Trophoblast cell (in vitro differentiated cells and primary cell): Measurements from ENCODE around the gene CTIF.

ENCODE experiments used
- DNase-seq, 2 donors: peaks; one replicate each; pipeline ENCODE4 v3.0.0-alpha.2; 2016
- H2AFZ ChIP-seq: 2 replicates; pipeline ENCODE4 v1.6.1; 2013; ENCODE audit warnings: low read length, moderate library complexity, mild to moderate bottlenecking; ENCODE audit not compliant: insufficient read depth, poor library complexity
- H2AK5ac ChIP-seq: 2 replicates; pipeline ENCODE4 v1.6.1; 2013; ENCODE audit warnings: mild to moderate bottlenecking, low read length
- H2BK120ac ChIP-seq: 2 replicates; pipeline ENCODE4 v1.6.1; 2013; ENCODE audit warnings: low read length, mild to moderate bottlenecking, moderate library complexity; ENCODE audit not compliant: insufficient read depth, poor library complexity
- H2BK12ac ChIP-seq: 2 replicates; pipeline ENCODE4 v1.6.1; 2013; ENCODE audit warnings: mild to moderate bottlenecking, low read length, moderate library complexity
- H2BK5ac ChIP-seq: 2 replicates; pipeline ENCODE4 v1.6.1; 2013; ENCODE audit warnings: low read length, low read depth, moderate library complexity, mild to moderate bottlenecking; ENCODE audit not compliant: poor library complexity
- H3K14ac ChIP-seq: 2 replicates; pipeline ENCODE4 v1.6.1; 2013; ENCODE audit warnings: mild to moderate bottlenecking, low read length
- H3K18ac ChIP-seq: 2 replicates; pipeline ENCODE4 v1.6.1; 2013; ENCODE audit warnings: mild to moderate bottlenecking, low read length
- H3K23ac ChIP-seq: 2 replicates; pipeline ENCODE4 v1.6.1; 2013; ENCODE audit warnings: low read length
- H3K27ac ChIP-seq: 2 replicates; pipeline ENCODE4 v1.5.1; 2013; ENCODE audit warnings: low read depth, mild to moderate bottlenecking, inconsistent platforms, low read length, moderate library complexity
- H3K27me3 ChIP-seq: 2 replicates; pipeline ENCODE4 v1.6.1; 2013; ENCODE audit warnings: inconsistent platforms, mild to moderate bottlenecking, low read length, moderate library complexity; ENCODE audit not compliant: insufficient read depth
- H3K36me3 ChIP-seq, 2 experiments: 1 replicate in 1 of 2; 2 replicates in 1 of 2; pipeline ENCODE4 v1.6.1; 2013; ENCODE audit warnings: low read length in 2 of 2, mild to moderate bottlenecking in 2 of 2, moderate library complexity in 1 of 2; ENCODE audit not compliant: insufficient read depth in 2 of 2, control insufficient read depth in 1 of 2
- H3K4ac ChIP-seq: 2 replicates; pipeline ENCODE4 v1.6.1; 2013; ENCODE audit warnings: low read depth, mild to moderate bottlenecking, low read length, moderate library complexity
- H3K4me1 ChIP-seq, 2 experiments: 1 replicate in 1 of 2; 2 replicates in 1 of 2; pipeline ENCODE4 v1.6.1; 2013; ENCODE audit warnings: low read length in 2 of 2, mild to moderate bottlenecking in 2 of 2, moderate library complexity in 1 of 2; ENCODE audit not compliant: insufficient read depth in 2 of 2, control insufficient read depth in 1 of 2
- H3K4me2 ChIP-seq: 2 replicates; pipeline ENCODE4 v1.6.1; 2013; ENCODE audit warnings: inconsistent platforms, mild to moderate bottlenecking, low read length, moderate library complexity
- H3K4me3 ChIP-seq: 2 replicates; pipeline ENCODE4 v1.5.1; 2013; ENCODE audit warnings: mild to moderate bottlenecking, low read depth, low read length, inconsistent platforms
- H3K79me1 ChIP-seq: one replicate; pipeline ENCODE4 v1.6.1; 2013; ENCODE audit warnings: low read length
- H3K79me2 ChIP-seq: 2 replicates; pipeline ENCODE4 v1.6.1; 2013; ENCODE audit warnings: low read length, mild to moderate bottlenecking; ENCODE audit not compliant: control insufficient read depth, insufficient read depth, poor library complexity
- H3K9ac ChIP-seq: 2 replicates; pipeline ENCODE4 v1.6.1; 2013; ENCODE audit warnings: mild to moderate bottlenecking, low read length
- H3K9me3 ChIP-seq: 2 replicates; pipeline ENCODE4 v1.6.1; 2013; ENCODE audit warnings: low read depth, mild to moderate bottlenecking, control low read depth, inconsistent platforms, low read length; ENCODE audit not compliant: insufficient read depth
- H4K12ac ChIP-seq: 2 replicates; pipeline ENCODE4 v1.6.1; 2013; ENCODE audit warnings: low read depth, mild to moderate bottlenecking, low read length, moderate library complexity
- H4K8ac ChIP-seq: 2 replicates; pipeline ENCODE4 v1.6.1; 2013; ENCODE audit warnings: low read depth, mild to moderate bottlenecking, low read length, moderate library complexity
- H4K91ac ChIP-seq: one replicate; pipeline ENCODE4 v1.6.1; 2013; ENCODE audit warnings: low read depth, mild to moderate bottlenecking, low read length, moderate library complexity
- WGBS: extraction: QIAGEN DNeasy Blood & Tissue Kit; methylation state at CpG from one replicate; pipeline ENCODE4 v1.1.7; 2013; ENCODE audit warnings: missing lambda C conversion rate; ENCODE audit not compliant: insufficient read length, insufficient coverage; ENCODE audit errors: extremely low coverage; 5-methylcytosine and 5-hydroxymethylcytosine counted together

Gene CTIF

GRCh38 chr18:48819781-48820482, 281.1 kb downstream of the CTIF start:
- H3K9ac ChIP-seq, result no peak overlapping the region
- WGBS, result no CpG with 5 or more reads among the region's 11 CpGs

GRCh38 chr18:48820483-48821250, 281.8 kb downstream of the CTIF start:
- Histone ChIP-seq H4K12ac (no peak overlapping the region), H2BK5ac (no peak overlapping the region), H3K4ac (no peak overlapping the region), H3K4me2 (no peak overlapping the region), H4K91ac (no peak overlapping the region), H3K36me3 (peaks cover 5 to 16% of the 10 kb centered on the region in 2 experiments), H3K4me3 (no peak overlapping the region), H3K23ac (no peak overlapping the region), H3K27me3 (no peaks in the 10 kb centered on the region), H3K9me3 (no peaks in the 10 kb centered on the region), H3K9ac (no peak overlapping the region), H3K14ac (no peak overlapping the region), H3K79me1 (peaks cover 7% of the 10 kb centered on the region), H2BK120ac (no peak overlapping the region), H2AFZ (no peak overlapping the region), H3K79me2 (peaks cover 2% of the 10 kb centered on the region), H3K4me1 (peaks cover 9 to 10% of the 10 kb centered on the region in 2 experiments), H3K18ac (no peak overlapping the region), H2BK12ac (no peak overlapping the region), H4K8ac (no peak overlapping the region), H3K27ac (no peak overlapping the region), H2AK5ac (no peak overlapping the region)
- WGBS, result no CpG with 5 or more reads among the region's 11 CpGs
- no peak for DNase-seq

More at GRCh38 chr18:48819781-48820482, 281.1 kb downstream of the CTIF start:
- peaks cover 1% of the 10 kb centered on the region for H3K79me1 ChIP-seq
- H3K18ac ChIP-seq, result no peak overlapping the region
- H3K27ac ChIP-seq, result no peak overlapping the region
- H2AK5ac ChIP-seq, result no peak overlapping the region
- H3K14ac ChIP-seq, result no peak overlapping the region
- H3K4ac ChIP-seq, result no peak overlapping the region
- H3K9me3 ChIP-seq, result no peaks in the 10 kb centered on the region
- H3K23ac ChIP-seq, result no peak overlapping the region
- no peak overlapping the region for H3K4me2 ChIP-seq
- H4K91ac ChIP-seq, result no peak overlapping the region
- peaks cover 2% of the 10 kb centered on the region in 2 experiments for H3K4me1 ChIP-seq
- no peaks in the 10 kb centered on the region for H3K27me3 ChIP-seq
- no peak overlapping the region for H2AFZ ChIP-seq
- no peak overlapping the region for H2BK120ac ChIP-seq
- H3K36me3 ChIP-seq, result peaks cover 5 to 16% of the 10 kb centered on the region in 2 experiments
- no peak overlapping the region for H3K4me3 ChIP-seq
- DNase-seq, result no peak
- H2BK12ac ChIP-seq, result no peak overlapping the region
- H4K8ac ChIP-seq, result no peak overlapping the region
- H4K12ac ChIP-seq, result no peak overlapping the region
- H3K79me2 ChIP-seq, result no peaks in the 10 kb centered on the region
- no peak overlapping the region for H2BK5ac ChIP-seq

- WGBS, result no CpG with 5 or more reads among the region's 5 CpGs
- Histone ChIP-seq H4K91ac (no peak overlapping the region), H3K9ac (no peak overlapping the region), H3K4me1 (peaks cover 14 to 15% of the 10 kb centered on the region in 2 experiments), H4K8ac (no peak overlapping the region), H3K9me3 (no peaks in the 10 kb centered on the region), H2BK5ac (no peak overlapping the region), H3K18ac (no peak overlapping the region), H3K27me3 (no peaks in the 10 kb centered on the region), H3K14ac (no peak overlapping the region), H3K79me2 (peaks cover 2% of the 10 kb centered on the region), H2BK12ac (no peak overlapping the region), H2AK5ac (no peak overlapping the region), H4K12ac (no peak overlapping the region), H2BK120ac (no peak overlapping the region), H3K4me3 (no peak overlapping the region), H2AFZ (no peak overlapping the region), H3K79me1 (peaks cover 11% of the 10 kb centered on the region), H3K36me3 (peaks cover 5 to 16% of the 10 kb centered on the region in 2 experiments), H3K23ac (no peak overlapping the region), H3K27ac (no peak overlapping the region), H3K4ac (no peak overlapping the region), H3K4me2 (no peak overlapping the region)
- DNase-seq, result no peak
These were observed 282.4 kb downstream of the CTIF start for GRCh38 chr18:48821251-48821590.

- peaks cover 17% of the 10 kb centered on the region for H3K79me1 ChIP-seq
- no peak overlapping the region for H2AK5ac ChIP-seq
- peaks cover 5 to 14% of the 10 kb centered on the region in 2 experiments for H3K36me3 ChIP-seq
- peaks cover 19 to 21% of the 10 kb centered on the region in 2 experiments for H3K4me1 ChIP-seq
- H4K91ac ChIP-seq, result no peak overlapping the region
- no peak overlapping the region for H3K4me3 ChIP-seq
- H2BK120ac ChIP-seq, result no peak overlapping the region
- DNase-seq, result no peak
- no peaks in the 10 kb centered on the region for H3K27me3 ChIP-seq
- no peak overlapping the region for H2AFZ ChIP-seq
- no peak overlapping the region for H3K4ac ChIP-seq
- no peak overlapping the region for H3K27ac ChIP-seq
- WGBS, result no CpG with 5 or more reads among the region's 4 CpGs
- no peak overlapping the region for H3K4me2 ChIP-seq
- no peak overlapping the region for H2BK12ac ChIP-seq
- H3K23ac ChIP-seq, result no peak overlapping the region
- no peak overlapping the region for H2BK5ac ChIP-seq
- H3K79me2 ChIP-seq, result peaks cover 3% of the 10 kb centered on the region
- no peak overlapping the region for H4K12ac ChIP-seq
- no peak overlapping the region for H3K18ac ChIP-seq
- no peak overlapping the region for H3K9ac ChIP-seq
- H3K14ac ChIP-seq, result no peak overlapping the region
- no peaks in the 10 kb centered on the region for H3K9me3 ChIP-seq
- no peak overlapping the region for H4K8ac ChIP-seq
These were observed 283.0 kb downstream of the CTIF start for GRCh38 chr18:48821845-48822244.
